GM19328 (cell line): ENCODE results near the gene HSPB7.
"Not testable (repeated sequence)": the region's sequence is repeated elsewhere in the genome, so short reads cannot be mapped to it uniquely, and the experiment has no call there.

Experiments
- ATAC-seq: cut with Tn5 transposase; IDR thresholded peaks from one replicate; pipeline ENCODE4 v1.9.1; 2021; ENCODE audit warnings: mild to moderate bottlenecking, moderate library complexity; ENCODE audit not compliant: unreplicated experiment

The HSPB7 gene

DNA sequence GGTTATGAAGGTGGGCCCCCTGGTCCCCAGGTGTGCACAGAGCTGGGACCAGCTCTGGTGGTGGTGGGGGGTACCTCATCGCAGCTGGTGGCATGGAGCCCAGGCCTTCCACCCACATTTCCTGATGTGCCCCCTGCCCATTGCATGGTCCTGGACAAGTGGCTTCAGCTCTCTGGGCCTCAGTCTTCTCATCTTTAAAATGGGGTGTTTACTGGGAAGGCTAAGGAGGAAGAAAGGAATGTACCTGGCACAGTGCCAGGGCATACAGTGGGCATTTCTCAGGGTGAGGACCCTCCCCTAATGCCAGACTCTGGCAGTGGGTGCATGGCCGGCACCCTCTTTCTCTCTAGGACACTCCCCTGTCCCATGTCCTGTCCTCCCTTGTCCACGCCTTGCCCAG, 33.2 kb upstream of the HSPB7 start:
- no peak for ATAC-seq

DNA sequence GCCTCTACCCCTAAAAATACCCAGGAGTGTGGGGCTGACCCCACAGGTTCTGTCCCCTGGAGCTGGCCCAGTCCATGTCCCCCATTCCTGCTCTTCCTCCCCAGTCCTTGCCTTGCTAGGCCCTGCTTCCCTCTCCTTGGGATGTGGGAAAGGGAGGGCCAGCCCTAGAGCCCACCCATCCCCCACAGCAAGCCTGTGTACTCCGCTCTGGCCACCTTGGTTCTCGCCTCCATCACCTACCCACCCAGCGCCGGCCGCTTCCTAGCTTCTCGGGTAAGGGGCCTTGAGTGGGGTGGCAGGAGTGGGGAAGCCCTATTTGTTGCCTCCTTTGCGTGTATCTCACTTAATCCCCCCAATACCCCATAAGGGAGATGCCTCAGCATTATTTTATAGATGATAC, 32.5 kb upstream of the HSPB7 start:
- ATAC-seq: no peak

- no peak for ATAC-seq
Measured at GRCh38 chr1:16048573-16049189, 30.8 kb upstream of the HSPB7 start.

DNA sequence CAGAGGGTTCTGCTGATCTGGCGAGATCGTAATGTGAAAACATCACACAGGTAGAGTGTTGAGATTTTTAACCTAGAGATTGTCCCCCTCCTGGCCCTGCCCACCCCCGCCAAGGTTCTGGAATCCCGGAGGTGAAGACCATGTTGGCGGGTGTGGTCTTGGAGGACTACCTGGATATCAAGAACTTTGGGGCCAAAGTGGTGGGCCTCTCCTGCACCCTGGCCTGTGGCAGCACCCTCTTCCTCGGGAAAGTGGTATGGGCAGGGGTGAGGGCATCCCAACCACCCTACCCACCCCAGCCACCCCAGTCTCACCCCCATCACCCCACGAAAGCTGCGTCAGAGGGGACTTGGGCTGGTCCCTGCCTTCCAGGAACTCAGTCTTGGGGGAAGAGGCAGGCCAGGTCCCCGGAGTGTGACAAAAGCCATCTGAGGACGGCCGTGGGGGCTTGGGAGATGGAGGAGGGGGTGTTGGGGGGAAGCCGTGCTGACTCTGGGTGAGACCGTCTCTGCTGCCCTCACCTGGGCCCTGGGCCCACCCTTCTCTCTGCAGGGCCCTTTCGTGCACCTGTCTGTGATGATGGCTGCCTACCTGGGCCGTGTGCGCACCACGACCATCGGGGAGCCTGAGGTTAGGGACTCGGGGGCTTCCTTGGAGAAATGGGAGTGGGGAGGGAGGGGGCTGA, 30.1 kb upstream of the HSPB7 start:
- ATAC-seq: no peak

DNA sequence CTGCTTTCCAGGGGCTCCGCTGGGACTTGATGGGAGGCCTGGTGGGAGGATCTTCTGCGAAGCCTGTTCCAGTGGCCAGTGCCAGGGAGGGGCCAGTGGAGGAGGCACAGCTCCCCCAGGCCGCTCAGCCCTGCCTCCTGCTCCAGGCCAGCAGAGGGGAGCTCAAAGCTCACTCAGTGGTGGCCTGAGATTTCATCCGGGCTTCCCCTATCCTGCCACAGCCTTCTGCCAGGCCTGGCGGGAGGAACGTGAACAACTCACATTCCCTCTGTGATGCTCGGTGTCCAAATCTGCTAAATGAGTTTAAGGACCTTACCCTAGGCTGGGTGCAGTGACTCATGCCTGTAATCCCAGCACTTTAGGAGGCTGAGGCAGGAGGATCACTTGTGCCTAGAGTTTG, 29.0 kb upstream of the HSPB7 start:
- ATAC-seq: no peak

DNA sequence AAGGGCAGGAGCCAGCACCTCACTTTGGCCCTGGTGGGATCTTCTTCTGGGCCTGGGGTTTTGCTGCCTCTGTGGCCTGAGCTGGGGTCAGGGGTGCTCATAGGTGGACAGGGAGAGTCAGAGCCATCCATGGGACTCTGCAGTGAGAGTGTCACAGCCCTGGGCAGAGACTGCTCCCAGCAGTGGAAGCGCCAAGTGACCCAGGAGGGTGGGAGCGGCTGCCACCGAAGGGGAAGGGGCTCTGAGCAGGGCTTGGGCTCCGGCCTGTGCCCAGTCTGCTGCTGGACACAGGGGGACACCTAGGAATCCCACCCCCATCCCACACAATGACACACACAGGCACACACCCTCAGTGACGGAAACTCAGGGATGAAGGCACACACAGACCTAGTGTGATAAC, 26.1 kb upstream of the HSPB7 start:
- no peak for ATAC-seq

DNA sequence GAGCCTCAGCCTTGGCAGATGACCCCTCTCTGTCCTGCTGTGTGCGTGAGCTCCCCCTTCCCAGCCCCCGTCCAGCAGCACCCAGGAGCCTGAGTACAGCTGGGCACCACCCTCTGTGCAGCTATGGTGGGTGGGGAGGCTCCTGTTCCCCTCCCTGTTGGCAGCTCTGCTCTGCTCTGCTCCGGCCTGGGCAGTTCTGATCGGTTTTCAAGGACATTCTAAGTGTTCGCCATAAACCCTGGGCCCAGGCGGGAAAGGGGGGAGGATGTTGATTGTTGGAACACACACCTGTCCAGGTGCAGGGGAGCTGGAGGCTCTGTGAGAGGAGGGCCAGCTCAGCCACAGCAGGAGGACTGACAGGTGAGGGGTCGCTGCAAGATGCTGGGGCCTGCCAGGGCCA, 25.7 kb upstream of the HSPB7 start, which contains the start of gene CLCNKB:
CLCNKB (plus strand) TSS at position 262 of the 400 bp plus-strand sequence. CDS start 711 bp downstream, outside the sequence.
- ATAC-seq: no peak

DNA sequence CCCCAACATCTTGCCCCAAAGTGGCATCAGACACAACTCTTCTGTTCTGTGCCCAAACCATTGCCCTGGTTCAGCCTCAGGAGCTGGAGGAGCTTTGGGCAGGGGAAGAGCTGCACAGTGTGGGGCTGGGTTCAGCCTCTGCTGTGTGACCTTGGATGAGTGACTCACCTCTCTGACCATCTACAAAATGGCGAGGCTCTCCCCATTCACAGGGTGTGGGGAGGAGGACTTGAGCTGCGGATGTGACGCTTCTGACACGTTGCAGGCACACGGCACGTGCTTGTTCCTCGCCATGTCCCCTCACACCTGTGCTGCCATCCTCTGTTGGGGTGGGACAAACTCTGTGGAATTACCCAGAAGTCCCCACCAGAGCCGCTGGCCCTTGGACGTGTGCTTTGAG, 24.8 kb upstream of the HSPB7 start:
- not testable (repeated sequence) for ATAC-seq

GRCh38 chr1:16042096-16042495, 24.3 kb upstream of the HSPB7 start:
- ATAC-seq: no peak

DNA sequence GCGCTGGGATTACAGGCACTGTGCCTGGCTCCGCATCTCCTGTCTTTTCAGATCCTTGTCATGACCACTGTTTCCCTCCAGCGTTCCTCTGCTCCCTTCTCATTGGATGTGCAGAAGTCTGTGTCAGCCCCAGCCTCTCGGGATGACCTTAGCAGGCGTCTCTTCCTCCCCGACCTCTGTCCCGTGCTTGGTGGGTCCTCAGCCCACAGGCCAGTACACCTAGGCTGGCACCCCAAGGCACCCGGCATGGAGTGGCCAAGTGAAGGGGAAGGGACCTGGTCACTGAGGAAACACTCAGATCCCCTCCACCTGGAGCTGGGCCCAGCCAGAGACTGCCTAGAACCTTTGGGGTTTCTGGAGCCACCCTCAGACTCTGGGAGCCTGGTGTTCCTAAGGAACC, 23.4 kb upstream of the HSPB7 start:
- ATAC-seq: no peak

- not testable (repeated sequence) for ATAC-seq
Measured at GRCh38 chr1:16039871-16040270, 22.0 kb upstream of the HSPB7 start.

DNA sequence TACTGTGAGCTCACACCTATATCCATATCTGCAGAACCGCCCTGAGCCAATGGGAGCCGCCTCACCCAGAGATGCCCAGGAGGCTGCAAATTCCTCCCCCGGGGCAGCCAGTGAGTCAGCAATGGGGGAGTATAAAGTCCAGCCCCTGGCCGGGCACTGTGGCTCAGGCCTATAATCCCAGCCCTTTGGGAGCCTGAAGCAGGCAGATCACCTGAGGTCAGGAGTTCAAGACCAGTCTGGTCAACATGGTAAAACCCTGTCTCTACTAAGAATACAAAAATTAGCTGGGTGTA, 20.7 kb upstream of the HSPB7 start:
- ATAC-seq: no peak

DNA sequence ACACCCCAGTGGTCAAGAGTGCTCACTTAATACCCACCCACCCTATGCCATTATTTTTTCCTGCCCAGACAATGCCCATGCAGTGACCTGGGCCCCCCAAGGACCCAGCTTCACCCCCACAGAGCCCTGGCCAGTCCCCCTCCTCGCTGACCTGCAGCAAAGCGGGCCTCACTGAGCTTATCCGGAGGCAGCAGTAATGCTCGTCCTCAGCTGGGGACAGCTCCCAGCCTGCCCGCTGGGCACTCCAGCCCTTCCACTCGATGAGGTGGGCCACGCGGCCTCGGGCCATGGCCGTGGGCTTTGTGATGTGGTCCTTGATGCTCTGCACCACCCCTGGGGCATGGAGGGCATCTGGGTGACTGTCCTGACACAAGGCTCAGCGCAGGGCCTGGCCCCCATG, 18.6 kb upstream of the HSPB7 start:
- ATAC-seq: not testable (repeated sequence)

- ATAC-seq: not testable (repeated sequence)
Measured at GRCh38 chr1:16033103-16033632, 15.3 kb upstream of the HSPB7 start.

- no peak for ATAC-seq
Measured at GRCh38 chr1:16032388-16033102, 14.7 kb upstream of the HSPB7 start.

DNA sequence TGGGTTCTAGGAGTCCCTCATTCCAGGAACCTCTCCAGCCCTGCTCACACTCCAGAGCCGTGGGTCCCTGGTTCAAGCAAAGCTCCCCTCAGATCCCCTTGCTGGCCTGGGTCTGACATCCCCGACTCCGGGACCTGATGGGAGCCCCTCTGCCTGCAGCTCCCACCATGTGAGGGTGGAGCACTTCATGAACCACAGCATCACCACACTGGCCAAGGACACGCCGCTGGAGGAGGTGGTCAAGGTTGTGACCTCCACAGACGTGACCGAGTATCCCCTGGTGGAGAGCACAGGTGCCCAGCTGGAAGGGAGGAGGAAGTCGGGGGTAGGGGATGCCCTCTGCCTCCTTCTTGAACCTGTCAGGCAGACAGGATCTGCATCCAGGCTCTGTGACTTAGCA, 13.7 kb upstream of the HSPB7 start:
- ATAC-seq: no peak

- no peak for ATAC-seq
Measured at GRCh38 chr1:16029288-16029687, 11.4 kb upstream of the HSPB7 start.

DNA sequence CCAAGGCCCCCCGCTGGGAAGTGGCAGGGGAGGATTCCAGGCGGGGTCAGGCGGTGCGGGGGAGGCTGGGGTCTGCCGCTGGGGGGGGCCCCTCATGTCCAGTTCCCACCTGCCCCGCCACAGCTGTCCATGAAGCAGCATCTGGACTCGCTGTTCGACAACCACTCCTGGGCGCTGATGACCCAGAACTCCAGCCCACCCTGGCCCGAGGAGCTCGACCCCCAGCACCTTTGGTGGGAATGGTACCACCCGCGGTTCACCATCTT, 11.1 kb upstream of the HSPB7 start:
- not testable (repeated sequence) for ATAC-seq

DNA sequence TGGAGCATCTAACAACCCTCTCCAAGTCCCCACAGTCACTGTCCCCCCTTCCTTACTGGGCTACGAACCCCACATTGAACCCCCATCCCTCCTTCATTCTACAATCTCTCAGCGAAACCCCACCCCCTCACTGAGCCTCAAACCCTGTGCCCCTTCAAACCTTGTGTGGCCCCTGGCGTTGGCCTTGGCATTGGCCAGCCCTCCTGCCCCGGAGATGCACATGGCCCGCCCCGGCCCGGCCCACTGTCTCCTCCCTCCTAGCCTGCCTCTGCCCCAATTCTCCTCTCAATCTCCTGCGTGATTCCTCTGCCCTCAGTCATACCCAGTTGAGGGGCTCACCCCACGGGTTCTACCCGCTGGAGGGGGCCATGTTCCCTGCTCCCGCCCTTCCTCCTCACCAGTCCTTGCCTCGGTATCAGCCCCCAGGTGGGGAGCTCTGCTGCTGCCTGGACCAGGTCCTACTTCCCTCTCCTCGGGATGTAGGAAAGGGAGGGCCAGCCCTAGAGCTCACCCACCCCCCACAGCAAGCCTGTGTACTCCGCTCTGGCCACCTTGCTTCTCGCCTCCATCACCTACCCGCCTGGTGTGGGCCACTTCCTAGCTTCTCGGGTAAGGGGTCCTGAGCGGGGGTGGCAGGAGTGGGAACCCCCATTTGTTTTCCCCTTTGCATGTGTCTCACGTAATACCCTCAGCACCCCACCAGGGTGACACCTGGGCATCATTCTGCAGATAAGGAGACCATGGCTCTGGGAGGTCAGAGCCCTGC, 10.6 kb upstream of the HSPB7 start:
- no peak for ATAC-seq

- ATAC-seq: no peak
Measured at GRCh38 chr1:16026723-16027484, 9.1 kb upstream of the HSPB7 start.

DNA sequence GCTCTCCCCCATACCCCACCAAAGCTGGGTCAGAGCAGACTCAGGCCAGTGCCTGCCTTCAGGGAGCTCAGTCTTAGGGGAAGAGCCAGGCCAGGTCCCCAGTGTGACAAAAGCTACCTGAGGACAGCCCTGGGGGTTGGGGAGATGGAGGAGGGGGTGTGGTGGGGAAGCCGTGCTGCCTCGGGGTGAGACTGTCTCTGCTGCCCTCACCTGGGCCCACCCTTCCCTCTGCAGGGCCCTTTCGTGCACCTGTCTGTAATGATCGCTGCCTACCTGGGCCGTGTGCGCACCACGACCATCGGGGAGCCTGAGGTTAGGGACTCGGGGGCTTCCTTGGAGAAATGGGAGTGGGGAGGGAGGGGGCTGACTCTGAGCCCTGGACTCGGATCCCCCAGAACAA, 8.5 kb upstream of the HSPB7 start:
- ATAC-seq: not testable (repeated sequence)
